K562 (cell line): ENCODE measurements around the gene RASGEF1C. TPM values are rescaled to one million over a fixed set of nuclear protein-coding genes. Genes with fewer than 3 reads are reported as not detected.

Experiments
- ATAC-seq: fragments of 200-7000 bp; cut with Tn5 transposase; 3 replicates; pipeline ENCODE4 v1.9.1; 2020; ENCODE audit warnings: moderate library complexity
- BruUV-seq: library from RNA; stranded (reverse); fragments of 400-500 nt; replicated peaks from 2 replicates; lab custom pipeline; 2021; lab: Mats Ljungman, UMichigan
- CTCF ChIA-PET: fragments of 300-600 bp; formaldehyde crosslinking; extraction: SDS; loops from one replicate; lab custom pipeline; 2021; ENCODE audit warnings: low intra/inter-chr PET ratio; lab: Yijun Ruan, JAX
- POLR2A ChIA-PET: fragments of 300-600, 350-650 bp; sonication (Branson Sonifier 250); formaldehyde crosslinking; extraction: SDS; loops from one replicate; lab custom pipeline; 2021; ENCODE audit warnings: antibody characterized with exemption, inconsistent platforms; lab: Yijun Ruan, JAX
- DNase-seq, 4 experiments: peaks; one replicate each; pipeline versions ENCODE4 v3.0.0 to v3.0.0-alpha.2; 2011 to 2018; ENCODE audit warnings: low spot score in 3 of 4, mixed read lengths in 3 of 4; ENCODE audit errors: extremely low read depth in 1 of 4
- FAIRE-seq: peaks from 2 replicates; lab custom pipeline; 2011; peaks lifted over from hg19 to GRCh38; lab: Jason Lieb, UNC
- H2AFZ ChIP-seq: 2 replicates; pipeline ENCODE4 v1.6.0; 2011; ENCODE audit warnings: low read depth, low read length, control low read depth, inconsistent platforms
- H3K27ac ChIP-seq: fragments of 200-600 bp; 3 replicates; pipeline ENCODE4 v1.8.0; 2011; ENCODE audit warnings: low read depth, mild to moderate bottlenecking, control low read depth, inconsistent platforms, low read length, moderate library complexity, mixed read lengths; ENCODE audit errors: extremely low read depth
- H3K27me3 ChIP-seq, 2 experiments: fragments of 300-600 bp in 1 of 2; 2 replicates in 1 of 2; 3 replicates in 1 of 2; pipeline versions ENCODE4 v1.6.0 to v1.8.0; 2011; ENCODE audit warnings: inconsistent platforms in 2 of 2, low read length in 2 of 2, mild to moderate bottlenecking in 1 of 2, mixed read lengths in 1 of 2, moderate library complexity in 1 of 2; ENCODE audit not compliant: control insufficient read depth in 2 of 2, insufficient read depth in 2 of 2
- H3K36me3 ChIP-seq: fragments of 300-600 bp; 3 replicates; pipeline ENCODE4 v1.8.0; 2011; ENCODE audit warnings: mild to moderate bottlenecking, low read length, inconsistent platforms; ENCODE audit not compliant: control insufficient read depth, insufficient read depth
- H3K4me1 ChIP-seq, 2 experiments: fragments of 200-600 bp in 1 of 2; replicated peaks in 1 of 2; 2 replicates in 1 of 2; 3 replicates in 1 of 2; pipeline versions ENCODE4 v1.5.1 to v1.8.0; 2011; ENCODE audit warnings: inconsistent platforms in 2 of 2, low read length in 2 of 2, mild to moderate bottlenecking in 1 of 2, mixed read lengths in 1 of 2, moderate library complexity in 1 of 2; ENCODE audit not compliant: control insufficient read depth in 2 of 2, insufficient read depth in 2 of 2
- H3K4me2 ChIP-seq: 2 replicates; pipeline ENCODE4 v1.6.1; 2011; ENCODE audit warnings: low read length, control low read depth, inconsistent platforms, mixed read lengths; ENCODE audit not compliant: insufficient read depth
- H3K4me3 ChIP-seq: fragments of 200-600 bp; sonication (generic), shearing (Covaris generic); 2 replicates; pipeline ENCODE4 v1.5.1; 2016; ENCODE audit warnings: control low read depth, inconsistent platforms
- H3K79me2 ChIP-seq: fragments of 200-600 bp; 3 replicates; pipeline ENCODE4 v1.8.0; 2011; ENCODE audit warnings: low read length, inconsistent platforms; ENCODE audit not compliant: control insufficient read depth, insufficient read depth
- H3K9ac ChIP-seq, 2 experiments: 2 replicates each; pipeline versions ENCODE4 v1.6.0 to v1.6.1; 2011; ENCODE audit warnings: low read depth in 2 of 2, low read length in 2 of 2, control low read depth in 1 of 2, inconsistent platforms in 1 of 2, mild to moderate bottlenecking in 1 of 2, mixed read lengths in 1 of 2; ENCODE audit not compliant: insufficient read depth in 1 of 2
- H3K9me1 ChIP-seq: one replicate; pipeline ENCODE4 v1.6.0; 2011; ENCODE audit warnings: inconsistent platforms, mild to moderate bottlenecking, low read length, moderate library complexity; ENCODE audit not compliant: control insufficient read depth, insufficient read depth
- H3K9me3 ChIP-seq: replicated peaks from 2 replicates; pipeline ENCODE4 v1.5.1; 2011; ENCODE audit warnings: low read depth, low read length, inconsistent platforms; ENCODE audit not compliant: control insufficient read depth, insufficient read depth
- H4K20me1 ChIP-seq: replicated peaks from 2 replicates; pipeline ENCODE4 v1.6.1; 2011; ENCODE audit warnings: low read length, inconsistent platforms, mixed read lengths; ENCODE audit not compliant: control insufficient read depth, insufficient read depth
- CEBPG ChIP-seq, 3 experiments: fragments of 200-800 bp in 1 of 3; sonication (Bioruptor generic) in 1 of 3; sonication (generic) in 1 of 3; formaldehyde crosslinking in 1 of 3; IDR thresholded peaks in 2 of 3; conservative IDR thresholded peaks in 1 of 3; 2 replicates each; pipeline versions ENCODE4 v1.6.1 to v1.8.0; 2016 to 2022; ENCODE audit warnings: missing compliant biosample characterization in 2 of 3, missing genetic modification characterization in 2 of 3, mild to moderate bottlenecking in 1 of 3, missing genetic modification reagents in 1 of 3
- FOXP4 ChIP-seq: sonication (generic); formaldehyde crosslinking; IDR thresholded peaks from 2 replicates; pipeline ENCODE4 v1.8.0; 2022; ENCODE audit warnings: mild to moderate bottlenecking, missing genetic modification reagents, borderline replicate concordance
- WGBS: fragments of 100-300 bp; shearing (Covaris generic); methylation state at CpG from one replicate; pipeline ENCODE4 v1.1.6; 2016; ENCODE audit warnings: low coverage, mixed read lengths; ENCODE audit not compliant: insufficient coverage; ENCODE audit errors: missing lambda C conversion rate; 5-methylcytosine and 5-hydroxymethylcytosine counted together
- in situ Hi-C: fragments of 300-500 bp; cut with MboI; formaldehyde crosslinking; loops from 4 replicates; pipeline ENCODE4 v1.15.0; 2018; ENCODE audit warnings: inconsistent platforms, mixed read lengths
- intact Hi-C: fragments of 100-400 bp; cut with micrococcal nuclease; formaldehyde crosslinking; loops from 2 replicates; pipeline ENCODE4 v1.14.2; 2022
- polyA plus RNA-seq, 8 experiments: library from polyadenylated mRNA; depleted of rRNA in 4 of 8; stranded (reverse) in 5 of 8; unstranded in 3 of 8; fragments of >200 nt; fragmentation: Nextera tagmentation in 2 of 8; fragmentation: Illumina TruSeq in 1 of 8; extraction: Ambion mirVana in 2 of 8; extraction: Trizol in 1 of 8; gene quantifications; 2 replicates each; pipeline versions ENCODE4 v1.2.1 to v1.2.3, GENCODE V29; 2011 to 2014; ENCODE audit warnings: inconsistent platforms in 1 of 8, missing spikeins in 1 of 8
- total RNA-seq, 7 experiments: library from RNA; depleted of rRNA in 6 of 7; stranded (reverse); fragments of >200 nt in 6 of 7; fragmentation: Illumina TruSeq in 2 of 7; extraction: Trizol in 2 of 7; gene quantifications; 2 replicates each; pipeline versions ENCODE4 v1.2.1 to v1.2.3, GENCODE V29; 2011 to 2021; ENCODE audit warnings: low replicate concordance in 1 of 7

Gene RASGEF1C
- total and polyA plus RNA-seq, 9 of the 15 experiments (the other 6 are each of a cell fraction or from before 2014, with no cell fraction given), result 0.04 to 1.1 (median 0.21) TPM; not detected in 4

- POLR2A ChIA-PET, result no interaction called here
- CTCF ChIA-PET, result no interaction called here
Measured at GRCh38 chr5:180075703-180076102, 133.3 kb downstream of the RASGEF1C start.

More at GRCh38 chr5:180075703-180076102, 133.3 kb downstream of the RASGEF1C start:
- H3K27ac ChIP-seq, result no peak overlapping the region
- H4K20me1 ChIP-seq, result no peaks in the 10 kb centered on the region
- no peaks in the 10 kb centered on the region for H3K9me1 ChIP-seq
- BruUV-seq, result no TSS peak
- TF ChIP-seq FOXP4 (CRISPR knock-in tag) (no peak), CEBPG (CRISPR knock-in tag; IDR thresholded peaks at IDR 0.05) (no peak), CEBPG (tag; conservative IDR thresholded peaks at IDR 0.05 in 1 of 2, IDR thresholded peaks at IDR 0.05 in 1 of 2) (peak in 1 of 2 experiments; percentile 21; a peak in 1 of 4 replicates)
- 31% methylated on average over 1 of the region's 1 CpG for WGBS
- H2AFZ ChIP-seq, result no peak overlapping the region
- H3K9me3 ChIP-seq, result peaks cover 6% of the 10 kb centered on the region; the same call in 1 of the 2 replicates
- H3K4me2 ChIP-seq, result no peak overlapping the region
- H3K4me3 ChIP-seq, result no peak overlapping the region
- FAIRE-seq (no peak), ATAC-seq (no peak), DNase-seq (no peak)
- peaks cover 0 to 7% of the 10 kb centered on the region in 2 experiments; a peak in 1 of 5 replicates for H3K27me3 ChIP-seq
- H3K4me1 ChIP-seq, result peaks cover 4 to 16% of the 10 kb centered on the region in 2 experiments; a peak in 3 of 5 replicates
- no peaks in the 10 kb centered on the region for H3K36me3 ChIP-seq
- in situ Hi-C loops (no loop called here), intact Hi-C loops (no loop called here)
- no peak overlapping the region for H3K9ac ChIP-seq
- peaks cover 7% of the 10 kb centered on the region; the same call in 2 of the 3 replicates for H3K79me2 ChIP-seq
